ENCODE measurements around the gene MPV17. TPM values are rescaled to one million over a fixed set of nuclear protein-coding genes. Genes with fewer than 3 reads are reported as not detected.
"Not testable (repeated sequence)": the region's sequence is repeated elsewhere in the genome, so short reads cannot be mapped to it uniquely, and the experiment has no call there.

The MPV17 gene
- total RNA-seq, 1 experiment from 2014 or later = 126 TPM

- Histone ChIP-seq H3K9me3 (ENCODE audit: low read length) (no peaks in the 10 kb centered on the region), H2AFZ (ENCODE audit: low read length) (no peak overlapping the region), H3K9me2 (replicated peaks; ENCODE audit: insufficient read depth, low read length) (no peaks in the 10 kb centered on the region), H3K4me3 (ENCODE audit: low read length) (no peak overlapping the region), H3K4me2 (ENCODE audit: low read depth, low read length, poor library complexity, severe bottlenecking) (no peak overlapping the region), H3K27me3 (ENCODE audit: low read length) (no peaks in the 10 kb centered on the region), H3K27ac (ENCODE audit: low read length) (no peak overlapping the region), H3K36me3 (ENCODE audit: insufficient read depth, low read length) (peaks cover 9% of the 10 kb centered on the region), H3K79me2 (ENCODE audit: low read length) (peaks cover 91% of the 10 kb centered on the region), H4K20me1 (ENCODE audit: insufficient read depth, low read depth, low read length) (no peaks in the 10 kb centered on the region; the same call in 1 of the 2 replicates), H3K9ac (ENCODE audit: low read length) (no peak overlapping the region), H3K4me1 (ENCODE audit: low read length) (peaks cover 28% of the 10 kb centered on the region)
- DNase-seq = no peak
Observed at GRCh38 chr2:27347641-27348040, 24.7 kb upstream of the MPV17 start.

- no peaks in the 10 kb centered on the region for H3K9me3 ChIP-seq (ENCODE audit: low read length)
- no peaks in the 10 kb centered on the region for H4K20me1 ChIP-seq (ENCODE audit: insufficient read depth, low read depth, low read length)
- H3K79me2 ChIP-seq (ENCODE audit: low read length) = no peaks in the 10 kb centered on the region
- H3K9me2 ChIP-seq (replicated peaks; ENCODE audit: insufficient read depth, low read length) = no peaks in the 10 kb centered on the region
- H3K4me3 ChIP-seq (ENCODE audit: low read length) = no peak overlapping the region
- no peak overlapping the region for H3K27ac ChIP-seq (ENCODE audit: low read length)
- H3K4me2 ChIP-seq (ENCODE audit: low read depth, low read length, poor library complexity, severe bottlenecking) = no peak overlapping the region
- no peak overlapping the region for H2AFZ ChIP-seq (ENCODE audit: low read length)
- DNase-seq = no peak
- no peaks in the 10 kb centered on the region for H3K27me3 ChIP-seq (ENCODE audit: low read length)
- no peak overlapping the region for H3K9ac ChIP-seq (ENCODE audit: low read length)
- no peaks in the 10 kb centered on the region for H3K4me1 ChIP-seq (ENCODE audit: low read length)
- peaks cover 34% of the 10 kb centered on the region for H3K36me3 ChIP-seq (ENCODE audit: insufficient read depth, low read length)
Observed at GRCh38 chr2:27336173-27336572, 13.3 kb upstream of the MPV17 start.

- no peaks in the 10 kb centered on the region for H4K20me1 ChIP-seq (ENCODE audit: insufficient read depth, low read depth, low read length)
- no peak for DNase-seq
Observed at GRCh38 chr2:27335311-27335710, 12.4 kb upstream of the MPV17 start.

GRCh38 chr2:27324720-27325119 lies 1.8 kb upstream of the MPV17 start:
- Histone ChIP-seq H3K9me2 (replicated peaks; ENCODE audit: insufficient read depth, low read length) (no peaks in the 10 kb centered on the region), H3K4me2 (ENCODE audit: low read depth, low read length, poor library complexity, severe bottlenecking) (peak overlapping the region; percentile 98), H3K27ac (ENCODE audit: low read length) (no peak overlapping the region), H3K79me2 (ENCODE audit: low read length) (peaks cover 28% of the 10 kb centered on the region), H3K4me1 (ENCODE audit: low read length) (peaks cover 27% of the 10 kb centered on the region), H4K20me1 (ENCODE audit: insufficient read depth, low read depth, low read length) (no peaks in the 10 kb centered on the region), H3K9me3 (ENCODE audit: low read length) (no peaks in the 10 kb centered on the region), H3K4me3 (ENCODE audit: low read length) (no peak overlapping the region; the same call in 1 of the 2 replicates), H3K36me3 (ENCODE audit: insufficient read depth, low read length) (peaks cover 22% of the 10 kb centered on the region; the same call in 1 of the 2 replicates), H2AFZ (ENCODE audit: low read length) (no peak overlapping the region), H3K9ac (ENCODE audit: low read length) (no peak overlapping the region), H3K27me3 (ENCODE audit: low read length) (no peaks in the 10 kb centered on the region)
- no peak for DNase-seq

More at GRCh38 chr2:27335311-27335710, 12.4 kb upstream of the MPV17 start:
- no peaks in the 10 kb centered on the region for H3K79me2 ChIP-seq (ENCODE audit: low read length)
- H3K4me2 ChIP-seq (ENCODE audit: low read depth, low read length, poor library complexity, severe bottlenecking) = no peak overlapping the region
- no peak overlapping the region for H3K27ac ChIP-seq (ENCODE audit: low read length)
- no peak overlapping the region for H3K4me3 ChIP-seq (ENCODE audit: low read length)
- H3K9me3 ChIP-seq (ENCODE audit: low read length) = no peaks in the 10 kb centered on the region
- H3K9me2 ChIP-seq (replicated peaks; ENCODE audit: insufficient read depth, low read length) = no peaks in the 10 kb centered on the region
- H3K36me3 ChIP-seq (ENCODE audit: insufficient read depth, low read length) = peaks cover 38% of the 10 kb centered on the region
- no peak overlapping the region for H3K9ac ChIP-seq (ENCODE audit: low read length)
- H3K27me3 ChIP-seq (ENCODE audit: low read length) = no peaks in the 10 kb centered on the region
- no peaks in the 10 kb centered on the region for H3K4me1 ChIP-seq (ENCODE audit: low read length)
- no peak overlapping the region for H2AFZ ChIP-seq (ENCODE audit: low read length)

- peak overlapping the region; percentile 98 for H3K4me2 ChIP-seq (ENCODE audit: low read depth, low read length, poor library complexity, severe bottlenecking)
- peak overlapping the region; percentile 84 for H3K27ac ChIP-seq (ENCODE audit: low read length)
- peak overlapping the region; percentile 98 for H3K4me3 ChIP-seq (ENCODE audit: low read length)
- no peak for DNase-seq
- peaks cover 28% of the 10 kb centered on the region for H3K79me2 ChIP-seq (ENCODE audit: low read length)
- H3K9me3 ChIP-seq (ENCODE audit: low read length) = no peaks in the 10 kb centered on the region
- H2AFZ ChIP-seq (ENCODE audit: low read length) = no peak overlapping the region
- H3K36me3 ChIP-seq (ENCODE audit: insufficient read depth, low read length) = peaks cover 12% of the 10 kb centered on the region; the same call in 1 of the 2 replicates
- H3K9me2 ChIP-seq (replicated peaks; ENCODE audit: insufficient read depth, low read length) = no peaks in the 10 kb centered on the region
- no peaks in the 10 kb centered on the region for H4K20me1 ChIP-seq (ENCODE audit: insufficient read depth, low read depth, low read length)
- H3K4me1 ChIP-seq (ENCODE audit: low read length) = peaks cover 27% of the 10 kb centered on the region
- H3K27me3 ChIP-seq (ENCODE audit: low read length) = no peaks in the 10 kb centered on the region
- peak overlapping the region; percentile 96 for H3K9ac ChIP-seq (ENCODE audit: low read length)
Observed at GRCh38 chr2:27323596-27324285, 844 bp upstream of the MPV17 start.

GRCh38 chr2:27322301-27322765 lies 564 bp downstream of the MPV17 start:
- Histone ChIP-seq H3K27me3 (ENCODE audit: low read length) (no peaks in the 10 kb centered on the region), H3K36me3 (ENCODE audit: insufficient read depth, low read length) (peaks cover 7% of the 10 kb centered on the region; the same call in 1 of the 2 replicates), H3K4me1 (ENCODE audit: low read length) (peaks cover 27% of the 10 kb centered on the region), H3K79me2 (ENCODE audit: low read length) (peaks cover 28% of the 10 kb centered on the region), H3K4me2 (ENCODE audit: low read depth, low read length, poor library complexity, severe bottlenecking) (peak overlapping the region; percentile 98), H2AFZ (ENCODE audit: low read length) (no peak overlapping the region), H3K27ac (ENCODE audit: low read length) (peak overlapping the region; percentile 84), H3K4me3 (ENCODE audit: low read length) (peak overlapping the region; percentile 98), H3K9ac (ENCODE audit: low read length) (peak overlapping the region; percentile 96), H3K9me3 (ENCODE audit: low read length) (no peaks in the 10 kb centered on the region), H4K20me1 (ENCODE audit: insufficient read depth, low read depth, low read length) (no peaks in the 10 kb centered on the region), H3K9me2 (replicated peaks; ENCODE audit: insufficient read depth, low read length) (no peaks in the 10 kb centered on the region)
- DNase-seq = peak; percentile 77

- peak overlapping the region; percentile 96; the same call in 1 of the 2 replicates for H3K9ac ChIP-seq (ENCODE audit: low read length)
- peak overlapping the region; percentile 84; the same call in 1 of the 2 replicates for H3K27ac ChIP-seq (ENCODE audit: low read length)
- no peak overlapping the region for H3K4me3 ChIP-seq (ENCODE audit: low read length)
- peaks cover 27% of the 10 kb centered on the region for H3K4me1 ChIP-seq (ENCODE audit: low read length)
- H3K79me2 ChIP-seq (ENCODE audit: low read length) = peaks cover 28% of the 10 kb centered on the region
- no peak overlapping the region for H2AFZ ChIP-seq (ENCODE audit: low read length)
- H4K20me1 ChIP-seq (ENCODE audit: insufficient read depth, low read depth, low read length) = no peaks in the 10 kb centered on the region
- H3K4me2 ChIP-seq (ENCODE audit: low read depth, low read length, poor library complexity, severe bottlenecking) = peak overlapping the region; percentile 98
- H3K36me3 ChIP-seq (ENCODE audit: insufficient read depth, low read length) = peaks cover 4% of the 10 kb centered on the region; the same call in 1 of the 2 replicates
- no peaks in the 10 kb centered on the region for H3K27me3 ChIP-seq (ENCODE audit: low read length)
- DNase-seq = no peak
- no peaks in the 10 kb centered on the region for H3K9me2 ChIP-seq (replicated peaks; ENCODE audit: insufficient read depth, low read length)
- no peaks in the 10 kb centered on the region for H3K9me3 ChIP-seq (ENCODE audit: low read length)
Observed at GRCh38 chr2:27320958-27321543, 1.8 kb downstream of the MPV17 start.

GRCh38 chr2:27319839-27320238 lies 3.1 kb downstream of the MPV17 start:
- H3K4me3 ChIP-seq (ENCODE audit: low read length); H2AFZ ChIP-seq (ENCODE audit: low read length); H3K9me3 ChIP-seq (ENCODE audit: low read length); H4K20me1 ChIP-seq (ENCODE audit: insufficient read depth, low read depth, low read length); DNase-seq; H3K27ac ChIP-seq (ENCODE audit: low read length); H3K4me2 ChIP-seq (ENCODE audit: low read depth, low read length, poor library complexity, severe bottlenecking); H3K36me3 ChIP-seq (ENCODE audit: insufficient read depth, low read length); H3K9me2 ChIP-seq (replicated peaks; ENCODE audit: insufficient read depth, low read length); H3K27me3 ChIP-seq (ENCODE audit: low read length); H3K9ac ChIP-seq (ENCODE audit: low read length): not testable (repeated sequence)
- Histone ChIP-seq H3K4me1 (ENCODE audit: low read length) (peaks cover 27% of the 10 kb centered on the region), H3K79me2 (ENCODE audit: low read length) (peaks cover 28% of the 10 kb centered on the region)

Measured in Karpas-422 (cell line).